ENCODE data around the gene UTP25. TPM values are rescaled to one million over a fixed set of nuclear protein-coding genes. Genes with fewer than 3 reads are reported as not detected.

Gene UTP25
- total and polyA plus RNA-seq, 2 of the 4 experiments (the other 2 are of a cell fraction), result 7.1 to 17.4 TPM

DNA sequence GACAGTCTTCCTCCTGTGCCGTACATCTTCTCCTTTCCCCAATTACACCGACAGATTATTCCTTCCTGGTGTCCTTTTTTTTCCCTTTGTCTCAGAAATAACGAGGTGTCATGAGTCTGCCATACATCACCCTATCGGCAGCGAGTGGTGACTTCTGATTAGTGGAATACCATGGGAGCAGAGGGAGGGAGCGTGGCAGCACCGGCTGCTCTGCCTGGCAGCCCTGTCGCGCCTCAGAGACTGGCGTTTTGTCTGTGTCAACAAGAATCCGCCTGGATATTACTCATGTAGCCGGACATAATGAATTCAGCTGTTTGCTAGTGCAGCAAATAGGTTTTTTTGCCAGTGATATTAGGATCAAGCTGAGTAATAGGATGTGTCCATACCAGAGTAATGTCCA is 51.8 kb downstream of the UTP25 start:
- Histone ChIP-seq H2BK120ac (ENCODE audit: low read depth, low read length) (no peak overlapping the region), H2BK5ac (ENCODE audit: low read depth, low read length, poor library complexity, severe bottlenecking) (no peak overlapping the region), H3K23ac (ENCODE audit: low read depth, low read length) (no peak overlapping the region), H2AFZ (replicated peaks; ENCODE audit: low read length, poor library complexity) (peak overlapping the region; percentile 19), H3K9me1 (ENCODE audit: insufficient read depth, low read length) (peaks cover 4% of the 10 kb centered on the region), H2AK5ac (ENCODE audit: low read depth, low read length) (no peak overlapping the region), H3K56ac (ENCODE audit: extremely low read depth, insufficient read depth, low read length) (no peak overlapping the region), H3K27me3 (ENCODE audit: control insufficient read depth, insufficient read depth, low read length) (no peaks in the 10 kb centered on the region), H3K27ac (ENCODE audit: insufficient read depth, low read length) (no peak overlapping the region), H3K79me1 (ENCODE audit: low read depth in 1 of 2, low read length in 2 of 2) (no peaks in the 10 kb centered on the region), H2AK9ac (replicated peaks; ENCODE audit: low read depth, low read length, poor library complexity) (no peak overlapping the region), H4K5ac (ENCODE audit: low read depth, low read length) (no peak overlapping the region), H3K4me1 (ENCODE audit: control insufficient read depth, insufficient read depth, low read length) (peaks cover 7% of the 10 kb centered on the region), H3K4me3 (ENCODE audit: insufficient read depth, low read depth, low read length) (no peak overlapping the region), H3K4me2 (ENCODE audit: low read depth, low read length) (no peak overlapping the region), H3K9ac (ENCODE audit: low read depth, low read length) (no peak overlapping the region), H3K14ac (replicated peaks; ENCODE audit: low read depth, low read length) (no peak overlapping the region), H2BK15ac (ENCODE audit: low read depth, low read length) (no peak overlapping the region), H4K8ac (ENCODE audit: low read depth in 2 of 2, low read length in 2 of 2) (no peak overlapping the region), H3K18ac (ENCODE audit: low read depth, low read length) (no peak overlapping the region), H3K9me3 (ENCODE audit: control insufficient read depth, insufficient read depth, low read length) (no peaks in the 10 kb centered on the region), H3K4ac (ENCODE audit: low read depth, low read length) (no peak overlapping the region), H4K20me1 (ENCODE audit: insufficient read depth, low read length) (no peaks in the 10 kb centered on the region), H2BK20ac (ENCODE audit: low read depth, low read length) (no peak overlapping the region), H4K91ac (ENCODE audit: insufficient read depth, low read depth, low read length) (no peak overlapping the region), H3K36me3 (ENCODE audit: control insufficient read depth, insufficient read depth, low read length) (no peaks in the 10 kb centered on the region)
- no peak for ATAC-seq (ENCODE audit: low read depth)
- 47% methylated on average over 3 of the region's 12 CpGs; no CpG with 5 or more reads in 1 of the 2 experiments for WGBS, 2 experiments (ENCODE audit: extremely low coverage in 2 of 2, insufficient read length in 1 of 2)
- no peak for DNase-seq
- no TSS peak for BruUV-seq (replicated peaks)
- ChIA-PET POLR2A (ENCODE audit: unreplicated experiment) (interaction anchor here (0.7 kb wide), 1 partner anchor 9 kb away, joined by 3 read pairs; no protein-coding TSS in a partner anchor), CTCF (interaction anchor here (1.3 to 2.3 kb wide), 2 partner anchors 19 to 37 kb away, joined by 4 to 6 read pairs; no protein-coding TSS in a partner anchor)
- intact Hi-C loops (cut with micrococcal nuclease), result loop anchor here (5.0 kb wide), 1 partner anchor 108 kb away; no protein-coding TSS in a partner anchor
- dilution Hi-C loops (cut with HindIII; ENCODE audit: low sequenced_read_pairs, unreplicated experiment), result no loop called here
- in situ Hi-C loops (cut with MboI; ENCODE audit: low sequenced_read_pairs), result no loop called here
- TF ChIP-seq BHLHE40 (IDR thresholded peaks at IDR 0.05; ENCODE audit: low read depth, low read length) (no peak), MAZ (IDR thresholded peaks at IDR 0.05; ENCODE audit: borderline replicate concordance, low read depth, low read length) (no peak), RFX5 (IDR thresholded peaks at IDR 0.05; ENCODE audit: low read depth, low read length) (no peak), RCOR1 (IDR thresholded peaks at IDR 0.05; ENCODE audit: insufficient replicate concordance, low read length) (no peak), RAD21 (IDR thresholded peaks at IDR 0.05; ENCODE audit: low read length) (no peak), CHD1 (IDR thresholded peaks at IDR 0.05; ENCODE audit: low read depth, low read length) (no peak), NFE2L2 (IDR thresholded peaks at IDR 0.05; ENCODE audit: low read depth, low read length) (no peak)
- TF ChIP-seq, protein P1, sequence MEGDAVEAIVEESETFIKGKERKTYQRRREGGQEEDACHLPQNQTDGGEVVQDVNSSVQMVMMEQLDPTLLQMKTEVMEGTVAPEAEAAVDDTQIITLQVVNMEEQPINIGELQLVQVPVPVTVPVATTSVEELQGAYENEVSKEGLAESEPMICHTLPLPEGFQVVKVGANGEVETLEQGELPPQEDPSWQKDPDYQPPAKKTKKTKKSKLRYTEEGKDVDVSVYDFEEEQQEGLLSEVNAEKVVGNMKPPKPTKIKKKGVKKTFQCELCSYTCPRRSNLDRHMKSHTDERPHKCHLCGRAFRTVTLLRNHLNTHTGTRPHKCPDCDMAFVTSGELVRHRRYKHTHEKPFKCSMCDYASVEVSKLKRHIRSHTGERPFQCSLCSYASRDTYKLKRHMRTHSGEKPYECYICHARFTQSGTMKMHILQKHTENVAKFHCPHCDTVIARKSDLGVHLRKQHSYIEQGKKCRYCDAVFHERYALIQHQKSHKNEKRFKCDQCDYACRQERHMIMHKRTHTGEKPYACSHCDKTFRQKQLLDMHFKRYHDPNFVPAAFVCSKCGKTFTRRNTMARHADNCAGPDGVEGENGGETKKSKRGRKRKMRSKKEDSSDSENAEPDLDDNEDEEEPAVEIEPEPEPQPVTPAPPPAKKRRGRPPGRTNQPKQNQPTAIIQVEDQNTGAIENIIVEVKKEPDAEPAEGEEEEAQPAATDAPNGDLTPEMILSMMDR (conservative IDR thresholded peaks at IDR 0.05; ENCODE audit: low read depth, low read length), result no peak
- TF ChIP-seq, protein P2, sequence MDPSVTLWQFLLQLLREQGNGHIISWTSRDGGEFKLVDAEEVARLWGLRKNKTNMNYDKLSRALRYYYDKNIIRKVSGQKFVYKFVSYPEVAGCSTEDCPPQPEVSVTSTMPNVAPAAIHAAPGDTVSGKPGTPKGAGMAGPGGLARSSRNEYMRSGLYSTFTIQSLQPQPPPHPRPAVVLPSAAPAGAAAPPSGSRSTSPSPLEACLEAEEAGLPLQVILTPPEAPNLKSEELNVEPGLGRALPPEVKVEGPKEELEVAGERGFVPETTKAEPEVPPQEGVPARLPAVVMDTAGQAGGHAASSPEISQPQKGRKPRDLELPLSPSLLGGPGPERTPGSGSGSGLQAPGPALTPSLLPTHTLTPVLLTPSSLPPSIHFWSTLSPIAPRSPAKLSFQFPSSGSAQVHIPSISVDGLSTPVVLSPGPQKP (IDR thresholded peaks at IDR 0.05; ENCODE audit: borderline replicate concordance, low read depth, low read length), result no peak
